ENCODE data around the gene IRAG1.

DNA sequence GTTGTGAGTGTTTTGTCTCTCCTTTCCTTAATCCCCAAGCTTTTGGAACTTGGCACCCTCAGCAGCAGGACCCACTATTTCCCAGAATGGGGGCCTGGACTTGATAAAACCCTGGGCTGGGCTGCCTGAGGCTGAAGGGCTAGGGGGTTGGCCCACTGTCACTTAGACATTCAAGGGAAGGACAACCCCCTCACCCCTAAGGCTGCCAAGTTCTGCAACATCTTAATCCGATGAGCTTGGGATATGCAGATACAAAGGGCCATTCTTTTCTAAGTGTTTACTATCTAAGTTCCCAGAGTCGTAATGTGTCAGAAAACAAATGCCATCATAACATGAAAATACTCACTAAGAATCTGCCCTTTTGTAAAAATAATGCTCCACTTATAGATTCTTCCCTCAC is 42.9 kb downstream of the IRAG1 start:
- TF ChIP-seq, protein P1, sequence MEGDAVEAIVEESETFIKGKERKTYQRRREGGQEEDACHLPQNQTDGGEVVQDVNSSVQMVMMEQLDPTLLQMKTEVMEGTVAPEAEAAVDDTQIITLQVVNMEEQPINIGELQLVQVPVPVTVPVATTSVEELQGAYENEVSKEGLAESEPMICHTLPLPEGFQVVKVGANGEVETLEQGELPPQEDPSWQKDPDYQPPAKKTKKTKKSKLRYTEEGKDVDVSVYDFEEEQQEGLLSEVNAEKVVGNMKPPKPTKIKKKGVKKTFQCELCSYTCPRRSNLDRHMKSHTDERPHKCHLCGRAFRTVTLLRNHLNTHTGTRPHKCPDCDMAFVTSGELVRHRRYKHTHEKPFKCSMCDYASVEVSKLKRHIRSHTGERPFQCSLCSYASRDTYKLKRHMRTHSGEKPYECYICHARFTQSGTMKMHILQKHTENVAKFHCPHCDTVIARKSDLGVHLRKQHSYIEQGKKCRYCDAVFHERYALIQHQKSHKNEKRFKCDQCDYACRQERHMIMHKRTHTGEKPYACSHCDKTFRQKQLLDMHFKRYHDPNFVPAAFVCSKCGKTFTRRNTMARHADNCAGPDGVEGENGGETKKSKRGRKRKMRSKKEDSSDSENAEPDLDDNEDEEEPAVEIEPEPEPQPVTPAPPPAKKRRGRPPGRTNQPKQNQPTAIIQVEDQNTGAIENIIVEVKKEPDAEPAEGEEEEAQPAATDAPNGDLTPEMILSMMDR (IDR thresholded peaks at IDR 0.05), result no peak
- TF ChIP-seq POLR2A (IDR thresholded peaks at IDR 0.05) (no peak), EP300 (IDR thresholded peaks at IDR 0.05) (no peak)

Measured in tibial nerve (tissue), 4 donors.